Breast epithelium (tissue), 4 donors: ENCODE results near the gene COMMD1. TPM values are rescaled to one million over a fixed set of nuclear protein-coding genes. Genes with fewer than 3 reads are reported as not detected.
"Not testable (repeated sequence)": the region's sequence is repeated elsewhere in the genome, so short reads cannot be mapped to it uniquely, and the experiment has no call there.

Experiments used
- DNase-seq, 2 donors: peaks; one replicate each; pipeline ENCODE4 v3.0.0-alpha.2; 2019; ENCODE audit warnings: low spot score in 2 of 2
- H3K27ac ChIP-seq, 2 donors: fragments of 200-600 bp; sonication (generic) in 1 of 2; one replicate each; pipeline ENCODE4 v1.5.1; 2016 to 2019; ENCODE audit warnings: mild to moderate bottlenecking in 1 of 2
- H3K27me3 ChIP-seq, 2 donors: fragments of 200-600 bp; sonication (generic) in 1 of 2; one replicate each; pipeline versions ENCODE4 v1.5.1 to v1.6.0; 2017 to 2019; ENCODE audit warnings: control low read depth in 1 of 2, mild to moderate bottlenecking in 1 of 2
- H3K36me3 ChIP-seq: fragments of 200-600 bp; one replicate; pipeline ENCODE4 v1.5.1; 2019
- H3K4me1 ChIP-seq, 2 donors: fragments of 200-600 bp; sonication (generic); one replicate each; pipeline ENCODE4 v1.5.1; 2016 to 2019; ENCODE audit warnings: control low read depth in 1 of 2
- H3K4me3 ChIP-seq, 3 donors: fragments of 200-600 bp; sonication (generic); 1 replicate in 2 of 3; 2 replicates in 1 of 3; pipeline ENCODE4 v1.5.1; 2016 to 2019; ENCODE audit warnings: mild to moderate bottlenecking in 3 of 3, moderate library complexity in 2 of 3
- H3K9me3 ChIP-seq, 2 donors: fragments of 200-600 bp; sonication (generic) in 1 of 2; one replicate each; pipeline ENCODE4 v1.5.1; 2016 to 2019; ENCODE audit warnings: control low read depth in 1 of 2
- CTCF ChIP-seq, 3 donors: fragments of 450-650 bp; IDR thresholded peaks; one replicate each; pipeline ENCODE4 v1.5.1; 2016 to 2017; ENCODE audit warnings: antibody characterized with exemption in 3 of 3, mild to moderate bottlenecking in 3 of 3, moderate library complexity in 3 of 3
- POLR2A ChIP-seq: fragments of 450-650 bp; IDR thresholded peaks from one replicate; pipeline ENCODE4 v1.6.1; 2016; ENCODE audit warnings: antibody characterized with exemption, mild to moderate bottlenecking, moderate library complexity
- POLR2AphosphoS5 ChIP-seq, 3 donors: sonication (generic); formaldehyde crosslinking; IDR thresholded peaks; one replicate each; pipeline ENCODE4 v1.6.1; 2017; ENCODE audit warnings: antibody characterized with exemption in 3 of 3
- intact Hi-C: fragments of 100-400 bp; cut with DNase I; formaldehyde crosslinking; loops from one replicate; pipeline ENCODE4 v1.15.1; 2023; ENCODE audit warnings: low total_unique reads
- total RNA-seq, 3 donors: library from RNA; depleted of rRNA; stranded (reverse); fragments of >200 nt; gene quantifications; one replicate each; pipeline ENCODE4 v1.1.0, GENCODE V29; 2016

Gene COMMD1
- total RNA-seq, 3 donors from 2014 or later = 38.4 to 63.8 (median 56.4) TPM

DNA sequence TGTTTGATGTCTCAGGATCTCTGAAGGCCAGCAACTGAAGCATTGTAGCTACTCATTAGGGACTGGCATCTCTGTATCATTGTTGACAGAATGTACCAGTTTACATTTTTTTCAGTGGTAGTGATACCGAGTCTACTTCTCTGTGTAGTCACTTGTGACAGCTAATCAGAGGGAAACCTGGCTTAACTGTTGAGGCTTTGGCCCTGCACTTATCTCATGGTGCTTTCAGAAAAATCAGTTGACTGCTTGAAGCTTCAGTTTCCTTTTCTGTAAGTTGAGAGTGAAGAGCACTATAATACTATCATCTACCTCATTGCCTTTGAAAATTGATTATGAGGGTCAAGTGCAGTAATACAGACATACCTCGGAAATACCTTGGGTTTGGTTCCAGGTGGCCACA lies 90.0 kb downstream of the COMMD1 start:
- Histone ChIP-seq H3K9me3 (no peaks in the 10 kb centered on the region), H3K27ac (no peak overlapping the region), H3K36me3 (no peaks in the 10 kb centered on the region), H3K27me3 (no peaks in the 10 kb centered on the region), H3K4me1 (no peaks in the 10 kb centered on the region), H3K4me3 (no peak overlapping the region)
- DNase-seq = no peak
- intact Hi-C loops = no loop called here
- TF ChIP-seq CTCF (IDR thresholded peaks at IDR 0.05) = no peak
- no peak for TF ChIP-seq POLR2AphosphoS5 (IDR thresholded peaks at IDR 0.05)
- TF ChIP-seq POLR2A = no peak

DNA sequence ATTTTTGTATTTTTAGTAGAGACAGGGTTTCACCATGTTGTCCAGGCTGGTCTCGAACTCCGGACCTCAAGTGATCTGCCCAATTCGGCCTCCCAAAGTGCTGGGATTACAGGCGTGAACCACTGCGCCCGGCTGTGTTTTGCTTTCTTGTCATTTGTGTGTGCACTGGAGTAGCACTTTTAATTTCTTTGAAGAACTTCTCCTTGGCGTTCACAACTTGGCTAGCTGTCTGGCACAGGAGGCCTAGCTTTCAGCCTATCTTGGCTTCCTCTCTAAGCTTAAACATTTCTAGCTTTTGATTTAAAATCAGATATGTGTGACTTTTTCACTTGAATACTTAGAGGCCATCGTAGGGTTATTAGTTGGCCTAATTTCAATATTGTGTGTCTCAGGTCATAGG lies 93.0 kb downstream of the COMMD1 start:
- TF ChIP-seq POLR2A (no peak), POLR2AphosphoS5 (IDR thresholded peaks at IDR 0.05) (no peak), CTCF (IDR thresholded peaks at IDR 0.05) (no peak)
- DNase-seq = no peak
- no peaks in the 10 kb centered on the region for H3K4me1 ChIP-seq
- H3K27ac ChIP-seq = no peak overlapping the region
- H3K4me3 ChIP-seq = no peak overlapping the region
- H3K36me3 ChIP-seq = no peaks in the 10 kb centered on the region
- no peaks in the 10 kb centered on the region for H3K9me3 ChIP-seq
- H3K27me3 ChIP-seq = no peaks in the 10 kb centered on the region
- intact Hi-C loops = no loop called here

- no peak overlapping the region for H3K27ac ChIP-seq
- H3K9me3 ChIP-seq = no peaks in the 10 kb centered on the region
- no peak for DNase-seq
- no peaks in the 10 kb centered on the region for H3K4me1 ChIP-seq
- H3K4me3 ChIP-seq = no peak overlapping the region
- TF ChIP-seq POLR2A = no peak
- no peak for TF ChIP-seq POLR2AphosphoS5 (IDR thresholded peaks at IDR 0.05)
- TF ChIP-seq CTCF (IDR thresholded peaks at IDR 0.05) = no peak
- H3K36me3 ChIP-seq = no peaks in the 10 kb centered on the region
- intact Hi-C loops = no loop called here
- no peaks in the 10 kb centered on the region for H3K27me3 ChIP-seq
These were observed 95.1 kb downstream of the COMMD1 start for GRCh38 chr2:62000538-62000937.

GRCh38 chr2:62001431-62001830 lies 96.0 kb downstream of the COMMD1 start:
- Histone ChIP-seq H3K9me3 (no peaks in the 10 kb centered on the region), H3K4me1 (no peaks in the 10 kb centered on the region), H3K4me3 (no peak overlapping the region), H3K27ac (no peak overlapping the region), H3K27me3 (no peaks in the 10 kb centered on the region), H3K36me3 (no peaks in the 10 kb centered on the region)
- TF ChIP-seq CTCF (IDR thresholded peaks at IDR 0.05) = no peak
- no peak for TF ChIP-seq POLR2AphosphoS5 (IDR thresholded peaks at IDR 0.05)
- no peak for TF ChIP-seq POLR2A
- no peak for DNase-seq
- intact Hi-C loops = no loop called here

- H3K4me3 ChIP-seq, H3K36me3 ChIP-seq, DNase-seq, H3K27ac ChIP-seq, H3K9me3 ChIP-seq, intact Hi-C loops, H3K27me3 ChIP-seq, H3K4me1 ChIP-seq: not testable (repeated sequence)
These were observed 99.0 kb downstream of the COMMD1 start for GRCh38 chr2:62004428-62004827.

DNA sequence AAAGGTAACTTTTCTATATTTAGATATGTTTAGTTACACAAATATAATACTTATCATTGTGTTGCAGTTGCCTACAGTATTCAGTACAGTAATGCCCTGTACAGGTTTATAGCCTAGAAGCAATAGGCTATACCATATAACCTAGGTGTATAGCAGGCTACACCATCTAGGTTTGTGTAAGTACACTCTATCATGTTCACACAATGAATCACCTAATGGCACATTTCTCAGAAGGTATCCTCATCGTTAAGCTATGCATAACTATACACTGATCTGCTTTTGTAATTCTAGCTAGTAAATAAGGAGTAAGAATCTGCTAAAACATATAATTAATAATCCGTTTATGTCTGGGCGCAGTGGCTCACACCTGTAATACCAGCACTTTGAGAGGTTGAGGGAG lies 102.1 kb downstream of the COMMD1 start:
- no peak overlapping the region for H3K4me3 ChIP-seq
- H3K27me3 ChIP-seq = no peaks in the 10 kb centered on the region
- no peak for DNase-seq
- H3K9me3 ChIP-seq = no peaks in the 10 kb centered on the region
- no peak overlapping the region for H3K27ac ChIP-seq
- H3K4me1 ChIP-seq = no peaks in the 10 kb centered on the region
- H3K36me3 ChIP-seq = no peaks in the 10 kb centered on the region
- TF ChIP-seq POLR2AphosphoS5 (IDR thresholded peaks at IDR 0.05) (no peak), POLR2A (no peak), CTCF (IDR thresholded peaks at IDR 0.05) (no peak)
- intact Hi-C loops = no loop called here
